Fibroblast of the aortic adventitia (primary cell): ENCODE data around the gene IL6. TPM values are rescaled to one million over a fixed set of nuclear protein-coding genes. Genes with fewer than 3 reads are reported as not detected.

Source experiments
- DNase-seq: peaks from one replicate; pipeline ENCODE4 v3.0.0-alpha.2; 2010; ENCODE audit warnings: low read depth
- H3K4me3 ChIP-seq: 2 replicates; pipeline ENCODE4 v1.5.1; 2011; ENCODE audit warnings: low read depth, mild to moderate bottlenecking, control low read depth, low read length, moderate library complexity
- total RNA-seq: library from RNA; depleted of rRNA; stranded (reverse); fragments of >200 nt; gene quantifications from 2 replicates; pipeline ENCODE4 v1.2.3, GENCODE V29; 2012; ENCODE audit warnings: low replicate concordance
- TF ChIP-seq, protein P1 (sequence below): IDR thresholded peaks from 2 replicates; pipeline ENCODE4 v1.5.1; 2011; ENCODE audit warnings: mild to moderate bottlenecking, low read length, control low read depth, inconsistent platforms; ENCODE audit not compliant: insufficient read depth

The IL6 gene
- total RNA-seq, 1 donor: 10.2 TPM

DNA sequence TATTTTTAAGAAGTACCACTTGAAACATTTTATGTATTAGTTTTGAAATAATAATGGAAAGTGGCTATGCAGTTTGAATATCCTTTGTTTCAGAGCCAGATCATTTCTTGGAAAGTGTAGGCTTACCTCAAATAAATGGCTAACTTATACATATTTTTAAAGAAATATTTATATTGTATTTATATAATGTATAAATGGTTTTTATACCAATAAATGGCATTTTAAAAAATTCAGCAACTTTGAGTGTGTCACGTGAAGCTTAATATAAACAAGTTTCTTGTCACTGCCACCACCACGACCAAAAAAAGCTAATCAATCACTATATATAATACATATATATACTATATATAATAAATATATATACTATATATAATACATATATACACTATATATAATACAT lies 4.8 kb downstream of the IL6 start:
- H3K4me3 ChIP-seq: no peak overlapping the region
- DNase-seq: peak; percentile 49
- TF ChIP-seq, protein P1, sequence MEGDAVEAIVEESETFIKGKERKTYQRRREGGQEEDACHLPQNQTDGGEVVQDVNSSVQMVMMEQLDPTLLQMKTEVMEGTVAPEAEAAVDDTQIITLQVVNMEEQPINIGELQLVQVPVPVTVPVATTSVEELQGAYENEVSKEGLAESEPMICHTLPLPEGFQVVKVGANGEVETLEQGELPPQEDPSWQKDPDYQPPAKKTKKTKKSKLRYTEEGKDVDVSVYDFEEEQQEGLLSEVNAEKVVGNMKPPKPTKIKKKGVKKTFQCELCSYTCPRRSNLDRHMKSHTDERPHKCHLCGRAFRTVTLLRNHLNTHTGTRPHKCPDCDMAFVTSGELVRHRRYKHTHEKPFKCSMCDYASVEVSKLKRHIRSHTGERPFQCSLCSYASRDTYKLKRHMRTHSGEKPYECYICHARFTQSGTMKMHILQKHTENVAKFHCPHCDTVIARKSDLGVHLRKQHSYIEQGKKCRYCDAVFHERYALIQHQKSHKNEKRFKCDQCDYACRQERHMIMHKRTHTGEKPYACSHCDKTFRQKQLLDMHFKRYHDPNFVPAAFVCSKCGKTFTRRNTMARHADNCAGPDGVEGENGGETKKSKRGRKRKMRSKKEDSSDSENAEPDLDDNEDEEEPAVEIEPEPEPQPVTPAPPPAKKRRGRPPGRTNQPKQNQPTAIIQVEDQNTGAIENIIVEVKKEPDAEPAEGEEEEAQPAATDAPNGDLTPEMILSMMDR: no peak

DNA sequence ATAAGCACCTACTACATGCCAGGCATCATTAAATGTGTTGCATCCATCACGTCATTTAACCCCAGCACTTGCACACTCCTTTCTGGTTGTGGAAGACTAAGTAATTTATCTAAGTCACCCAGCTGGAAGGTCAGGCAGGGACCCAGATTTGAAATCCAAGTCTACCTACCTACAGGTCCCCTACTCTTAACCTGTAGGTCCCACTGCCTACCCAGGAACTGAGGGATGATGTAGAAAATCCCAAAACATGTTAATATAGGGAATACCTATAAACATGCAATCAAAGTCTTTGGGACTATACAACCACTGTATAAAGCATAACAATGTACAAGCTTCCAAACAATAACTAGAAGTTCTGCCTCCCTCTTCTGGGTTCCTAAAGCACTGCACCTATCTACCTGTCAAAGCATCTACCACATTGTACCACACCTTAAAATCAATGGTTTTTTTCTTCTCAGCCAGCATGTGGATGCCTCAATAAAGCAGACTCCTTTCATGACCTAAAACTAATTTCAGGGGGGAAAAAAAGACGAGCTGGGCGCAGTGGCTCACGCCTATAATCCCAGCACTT lies 5.6 kb downstream of the IL6 start:
- peak; percentile 71 for DNase-seq
- no peak overlapping the region for H3K4me3 ChIP-seq
- TF ChIP-seq, protein P1: peak; percentile 49

DNA sequence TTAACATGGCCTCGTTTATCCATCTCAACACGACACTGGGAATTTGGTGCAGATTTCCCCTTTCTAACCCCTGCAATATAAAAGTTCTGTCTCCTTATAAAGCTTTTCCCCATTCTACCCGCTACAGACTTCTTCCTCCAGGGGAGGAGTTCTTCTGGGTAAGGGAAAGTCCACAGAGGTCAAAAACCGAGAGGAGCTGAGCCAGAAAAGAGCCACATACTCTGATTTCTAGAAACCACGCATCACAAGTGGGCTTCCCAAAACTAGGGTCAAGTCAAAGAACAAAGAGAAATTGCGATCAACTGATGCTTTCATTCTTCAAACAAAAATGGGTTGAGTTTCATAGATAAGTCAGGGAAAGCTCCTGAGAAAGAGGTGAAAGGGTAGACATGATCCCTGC lies 6.8 kb downstream of the IL6 start:
- TF ChIP-seq, protein P1: no peak
- no peak for DNase-seq
- no peak overlapping the region for H3K4me3 ChIP-seq

DNA sequence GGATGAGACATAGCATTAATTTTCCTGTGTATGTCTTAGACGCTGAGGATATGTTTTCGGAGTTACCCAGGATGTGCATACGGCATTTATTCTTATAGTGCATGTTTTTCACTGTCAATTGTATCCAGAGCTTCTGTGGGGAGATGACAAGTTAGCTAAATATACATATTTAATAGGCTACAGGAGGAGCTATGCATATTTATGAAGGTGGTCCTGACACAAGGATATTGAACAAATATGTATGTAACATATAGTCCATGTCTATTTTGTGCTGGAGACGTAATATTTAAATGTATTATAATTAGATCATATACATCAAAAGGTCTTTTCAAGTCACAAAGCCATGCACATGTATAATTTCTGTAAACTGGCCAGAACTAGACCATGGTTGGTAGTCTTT lies 16.0 kb downstream of the IL6 start:
- TF ChIP-seq, protein P1: no peak
- H3K4me3 ChIP-seq: no peak overlapping the region
- DNase-seq: no peak

DNA sequence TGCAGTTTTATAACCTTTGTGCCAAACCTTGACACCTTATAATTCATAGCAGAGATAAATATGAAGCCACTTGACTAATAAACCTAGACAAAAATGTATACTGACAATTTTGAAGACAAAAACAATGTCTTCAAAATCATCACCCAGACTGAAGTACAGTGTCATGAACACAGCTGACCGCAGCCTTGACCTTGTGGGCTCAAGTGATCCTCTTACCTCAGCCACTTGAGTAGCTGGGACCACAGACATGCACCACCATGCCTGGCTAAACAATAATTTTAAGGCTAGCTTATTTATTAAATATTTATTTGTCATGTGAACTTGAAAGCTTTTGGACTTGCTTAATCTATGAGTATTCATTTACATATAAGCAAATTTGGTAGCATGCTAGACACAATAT lies 24.3 kb downstream of the IL6 start:
- DNase-seq: no peak
- TF ChIP-seq, protein P1: no peak
- H3K4me3 ChIP-seq: no peak overlapping the region

DNA sequence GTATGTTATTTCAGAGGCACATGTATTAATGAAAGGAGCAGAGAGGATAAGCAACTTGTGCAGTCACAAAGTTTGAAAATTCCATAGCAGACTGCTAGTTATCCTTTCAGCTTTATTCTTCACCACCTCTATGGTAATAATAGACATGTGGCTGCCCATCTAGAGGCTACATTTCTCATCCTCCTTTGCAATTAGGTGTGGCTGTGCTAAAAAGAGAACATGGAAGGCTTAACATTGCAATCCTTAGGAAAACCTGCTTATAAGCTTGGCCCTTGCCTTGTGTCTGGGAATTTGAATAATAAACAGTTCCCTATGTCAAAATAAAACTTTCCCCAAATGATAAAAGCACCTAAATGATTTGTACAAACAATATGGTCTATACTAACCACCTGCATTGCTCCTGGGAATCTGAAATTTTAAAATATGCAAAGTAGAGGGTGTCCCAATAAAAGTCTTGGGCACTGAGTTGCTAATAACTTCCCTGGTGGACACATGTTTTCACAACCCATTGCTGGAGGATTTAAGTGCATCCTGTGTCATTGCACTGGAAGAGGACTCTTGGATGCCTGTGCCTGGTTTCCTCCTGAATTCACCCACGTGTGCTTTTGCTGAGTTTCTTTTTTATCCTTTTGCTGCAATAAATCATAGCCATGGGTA lies 30.5 kb downstream of the IL6 start:
- H3K4me3 ChIP-seq: no peak overlapping the region
- no peak for DNase-seq
- TF ChIP-seq, protein P1: no peak

DNA sequence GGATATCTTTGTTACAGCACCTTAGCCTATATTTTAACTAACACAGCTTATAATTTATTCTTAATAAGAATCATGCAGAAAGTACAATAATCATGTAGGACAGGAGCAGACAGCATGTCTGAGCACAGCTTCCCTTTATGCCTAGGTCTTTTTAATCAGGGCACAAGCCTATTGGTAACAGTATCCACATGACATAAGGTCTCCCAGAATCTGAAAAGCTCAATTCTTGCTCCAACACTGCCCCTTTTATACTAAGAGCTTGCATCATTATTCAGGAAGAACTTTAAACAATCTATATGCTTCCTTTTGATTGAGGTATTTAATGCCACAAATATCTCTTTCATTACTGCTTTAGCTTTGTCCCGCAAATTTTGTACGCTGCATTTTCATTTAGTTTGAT lies 31.6 kb downstream of the IL6 start:
- DNase-seq: no peak
- H3K4me3 ChIP-seq: no peak overlapping the region
- TF ChIP-seq, protein P1: no peak
